ENCODE results near the gene FADS3. TPM values are rescaled to one million over a fixed set of nuclear protein-coding genes. Genes with fewer than 3 reads are reported as not detected.

The FADS3 gene
- total and polyA plus RNA-seq, 2 of the 13 experiments (the other 11 are each of a cell fraction or from before 2014, with no cell fraction given): 13.4 to 23.2 TPM

GRCh38 chr11:61886643-61887042, 4.7 kb downstream of the FADS3 start:
- H2AFZ ChIP-seq (ENCODE audit: low read length): no peak overlapping the region
- H3K4me1 ChIP-seq (ENCODE audit: insufficient read depth, low read length): peaks cover 14% of the 10 kb centered on the region
- intact Hi-C loops (cut with micrococcal nuclease; ENCODE audit: unreplicated experiment) (no loop called here), in situ Hi-C loops (cut with HindIII; ENCODE audit: extremely low pct_ligation_motif_present, low pct_unique_long_range_greater_than_20kb) (no loop called here)
- peak; percentile 98 for TF ChIP-seq ZFP90 (CRISPR knock-in tag; IDR thresholded peaks at IDR 0.05; ENCODE audit: borderline replicate concordance)
- TF ChIP-seq, protein P1, sequence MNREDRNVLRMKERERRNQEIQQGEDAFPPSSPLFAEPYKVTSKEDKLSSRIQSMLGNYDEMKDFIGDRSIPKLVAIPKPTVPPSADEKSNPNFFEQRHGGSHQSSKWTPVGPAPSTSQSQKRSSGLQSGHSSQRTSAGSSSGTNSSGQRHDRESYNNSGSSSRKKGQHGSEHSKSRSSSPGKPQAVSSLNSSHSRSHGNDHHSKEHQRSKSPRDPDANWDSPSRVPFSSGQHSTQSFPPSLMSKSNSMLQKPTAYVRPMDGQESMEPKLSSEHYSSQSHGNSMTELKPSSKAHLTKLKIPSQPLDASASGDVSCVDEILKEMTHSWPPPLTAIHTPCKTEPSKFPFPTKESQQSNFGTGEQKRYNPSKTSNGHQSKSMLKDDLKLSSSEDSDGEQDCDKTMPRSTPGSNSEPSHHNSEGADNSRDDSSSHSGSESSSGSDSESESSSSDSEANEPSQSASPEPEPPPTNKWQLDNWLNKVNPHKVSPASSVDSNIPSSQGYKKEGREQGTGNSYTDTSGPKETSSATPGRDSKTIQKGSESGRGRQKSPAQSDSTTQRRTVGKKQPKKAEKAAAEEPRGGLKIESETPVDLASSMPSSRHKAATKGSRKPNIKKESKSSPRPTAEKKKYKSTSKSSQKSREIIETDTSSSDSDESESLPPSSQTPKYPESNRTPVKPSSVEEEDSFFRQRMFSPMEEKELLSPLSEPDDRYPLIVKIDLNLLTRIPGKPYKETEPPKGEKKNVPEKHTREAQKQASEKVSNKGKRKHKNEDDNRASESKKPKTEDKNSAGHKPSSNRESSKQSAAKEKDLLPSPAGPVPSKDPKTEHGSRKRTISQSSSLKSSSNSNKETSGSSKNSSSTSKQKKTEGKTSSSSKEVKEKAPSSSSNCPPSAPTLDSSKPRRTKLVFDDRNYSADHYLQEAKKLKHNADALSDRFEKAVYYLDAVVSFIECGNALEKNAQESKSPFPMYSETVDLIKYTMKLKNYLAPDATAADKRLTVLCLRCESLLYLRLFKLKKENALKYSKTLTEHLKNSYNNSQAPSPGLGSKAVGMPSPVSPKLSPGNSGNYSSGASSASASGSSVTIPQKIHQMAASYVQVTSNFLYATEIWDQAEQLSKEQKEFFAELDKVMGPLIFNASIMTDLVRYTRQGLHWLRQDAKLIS (CRISPR knock-in tag; IDR thresholded peaks at IDR 0.05): no peak
- WGBS (ENCODE audit: low lambda C conversion rate): 88% methylated on average over 1 of the region's 3 CpGs
- FAIRE-seq (no peak), ATAC-seq (no peak), DNase-seq (ENCODE audit: low spot score) (no peak)
- no peak overlapping the region for H3K4me2 ChIP-seq (ENCODE audit: low read depth, low read length)
- H3K36me3 ChIP-seq (replicated peaks in 1 of 2; ENCODE audit: control insufficient read depth in 1 of 2, insufficient read depth in 2 of 2, low read length in 2 of 2): no peaks in the 10 kb centered on the region
- ChIA-PET POLR2A (no interaction called here), CTCF (ENCODE audit: low intra/inter-chr PET ratio, low total read pairs) (no interaction called here)
- H4K20me1 ChIP-seq (ENCODE audit: insufficient read depth, low read length): no peaks in the 10 kb centered on the region
- no peak overlapping the region for H3K4me3 ChIP-seq (replicated peaks in 1 of 3; ENCODE audit: insufficient read depth in 1 of 3, low read depth in 2 of 3, low read length in 3 of 3)
- H3K79me2 ChIP-seq (ENCODE audit: insufficient read depth, low read length): no peaks in the 10 kb centered on the region
- H3K27ac ChIP-seq (ENCODE audit: extremely low read length, insufficient read depth, low read length): no peak overlapping the region
- H3K9ac ChIP-seq (ENCODE audit: insufficient read depth, low read depth, low read length): no peak overlapping the region
- no peaks in the 10 kb centered on the region for H3K9me3 ChIP-seq (ENCODE audit: low read length)
- BruUV-seq (replicated peaks): no TSS peak
- no peaks in the 10 kb centered on the region for H3K27me3 ChIP-seq (ENCODE audit: control insufficient read depth in 1 of 2, insufficient read depth in 2 of 2, low read length in 2 of 2)

GRCh38 chr11:61885784-61886580, 5.4 kb downstream of the FADS3 start:
- H4K20me1 ChIP-seq (ENCODE audit: insufficient read depth, low read length): no peaks in the 10 kb centered on the region
- no peak for ATAC-seq
- no peak overlapping the region for H3K4me2 ChIP-seq (ENCODE audit: low read depth, low read length)
- no peak overlapping the region for H3K27ac ChIP-seq (ENCODE audit: extremely low read length, insufficient read depth, low read length)
- peaks cover 13% of the 10 kb centered on the region for H3K4me1 ChIP-seq (ENCODE audit: insufficient read depth, low read length)
- no peak overlapping the region for H2AFZ ChIP-seq (ENCODE audit: low read length)
- in situ Hi-C loops (cut with HindIII; ENCODE audit: extremely low pct_ligation_motif_present, low pct_unique_long_range_greater_than_20kb) (no loop called here), intact Hi-C loops (cut with micrococcal nuclease; ENCODE audit: unreplicated experiment) (no loop called here)
- ChIA-PET CTCF (ENCODE audit: low intra/inter-chr PET ratio, low total read pairs) (no interaction called here), POLR2A (no interaction called here)
- no peaks in the 10 kb centered on the region for H3K9me3 ChIP-seq (ENCODE audit: low read length)
- 100% methylated on average over 6 of the region's 13 CpGs for WGBS (ENCODE audit: low lambda C conversion rate)
- no peaks in the 10 kb centered on the region for H3K79me2 ChIP-seq (ENCODE audit: insufficient read depth, low read length)
- FAIRE-seq: no peak
- BruUV-seq (replicated peaks): no TSS peak
- no peaks in the 10 kb centered on the region for H3K27me3 ChIP-seq (ENCODE audit: control insufficient read depth in 1 of 2, insufficient read depth in 2 of 2, low read length in 2 of 2)
- H3K4me3 ChIP-seq (replicated peaks in 1 of 3; ENCODE audit: insufficient read depth in 1 of 3, low read depth in 2 of 3, low read length in 3 of 3): no peak overlapping the region
- no peak overlapping the region for H3K9ac ChIP-seq (ENCODE audit: insufficient read depth, low read depth, low read length)
- H3K36me3 ChIP-seq (replicated peaks in 1 of 2; ENCODE audit: control insufficient read depth in 1 of 2, insufficient read depth in 2 of 2, low read length in 2 of 2): no peaks in the 10 kb centered on the region
- no peak for DNase-seq (ENCODE audit: low spot score)
- TF ChIP-seq ZHX2 (IDR thresholded peaks at IDR 0.05; ENCODE audit: low read depth) (no peak), ZHX2 (CRISPR knock-in tag; IDR thresholded peaks at IDR 0.05; ENCODE audit: borderline replicate concordance) (no peak), ZNF629 (CRISPR knock-in tag; conservative IDR thresholded peaks at IDR 0.05) (peak; percentile 62), ZNF788 (CRISPR knock-in tag; IDR thresholded peaks at IDR 0.05; ENCODE audit: borderline replicate concordance) (no peak), ZNF761 (CRISPR knock-in tag; conservative IDR thresholded peaks at IDR 0.05) (no peak), TP53 (CRISPR knock-in tag; conservative IDR thresholded peaks at IDR 0.05) (no peak)
